Glomerular endothelial cell (primary cell): ENCODE measurements around the gene ABCA2. TPM values are rescaled to one million over a fixed set of nuclear protein-coding genes. Genes with fewer than 3 reads are reported as not detected.
"Not testable (repeated sequence)": the region's sequence is repeated elsewhere in the genome, so short reads cannot be mapped to it uniquely, and the experiment has no call there.

Source experiments
- DNase-seq: peaks from one replicate; pipeline ENCODE4 v3.0.0-alpha.2; 2011; ENCODE audit warnings: low read depth, low spot score; ENCODE audit errors: extremely low read depth
- total RNA-seq: library from RNA; depleted of rRNA; stranded (reverse); fragments of >200 nt; gene quantifications from 2 replicates; pipeline ENCODE4 v1.2.3, GENCODE V29; 2015

ABCA2 gene
- total RNA-seq, 1 donor from 2014 or later: 28.4 TPM

- no peak for DNase-seq
Observed at GRCh38 chr9:137046088-137046787, 18.2 kb upstream of the ABCA2 start, which contains the start of gene NPDC1. TSS of gene NPDC1 (minus strand) at chr9:137046177. CDS start at chr9:137045989, 188 bp downstream.

- DNase-seq: no peak
Observed at GRCh38 chr9:137045294-137046087, 17.5 kb upstream of the ABCA2 start.

GRCh38 chr9:137044502-137045177 is 16.6 kb upstream of the ABCA2 start:
- no peak for DNase-seq

GRCh38 chr9:137044037-137044436 is 16.0 kb upstream of the ABCA2 start:
- no peak for DNase-seq

GRCh38 chr9:137042751-137043727 is 15.0 kb upstream of the ABCA2 start:
- no peak for DNase-seq

GRCh38 chr9:137041124-137041523 is 13.1 kb upstream of the ABCA2 start:
- DNase-seq: no peak

GRCh38 chr9:137040568-137040967 is 12.5 kb upstream of the ABCA2 start:
- no peak for DNase-seq

- DNase-seq: no peak
Observed at GRCh38 chr9:137039611-137040366, 11.8 kb upstream of the ABCA2 start.

GRCh38 chr9:137038916-137039315 is 10.9 kb upstream of the ABCA2 start:
- DNase-seq: no peak

GRCh38 chr9:137037483-137037882 is 9.4 kb upstream of the ABCA2 start:
- no peak for DNase-seq

- DNase-seq: no peak
Observed at GRCh38 chr9:137037035-137037434, 9.0 kb upstream of the ABCA2 start.

GRCh38 chr9:137035937-137036336 is 7.9 kb upstream of the ABCA2 start:
- no peak for DNase-seq

- DNase-seq: no peak
Observed at GRCh38 chr9:137035507-137035834, 7.4 kb upstream of the ABCA2 start.

- DNase-seq: no peak
Observed at GRCh38 chr9:137034709-137035506, 6.9 kb upstream of the ABCA2 start.

- no peak for DNase-seq
Observed at GRCh38 chr9:137034039-137034708, 6.1 kb upstream of the ABCA2 start.

- not testable (repeated sequence) for DNase-seq
Observed at GRCh38 chr9:137033481-137033880, 5.4 kb upstream of the ABCA2 start.

- DNase-seq: no peak
Observed at GRCh38 chr9:137032858-137033257, 4.8 kb upstream of the ABCA2 start.

- no peak for DNase-seq
Observed at GRCh38 chr9:137031904-137032640, 4.0 kb upstream of the ABCA2 start, which contains the start of gene FUT7. TSS of gene FUT7 (minus strand) at chr9:137032088. CDS start at chr9:137031991, 97 bp downstream.
